SW480 (cell line): ENCODE results near the gene ID1.
"Not testable (repeated sequence)": the region's sequence is repeated elsewhere in the genome, so short reads cannot be mapped to it uniquely, and the experiment has no call there.

Source experiments
- DNase-seq: peaks from one replicate; pipeline ENCODE4 v3.0.0-alpha.2; 2016; ENCODE audit warnings: low spot score

Gene ID1

DNA sequence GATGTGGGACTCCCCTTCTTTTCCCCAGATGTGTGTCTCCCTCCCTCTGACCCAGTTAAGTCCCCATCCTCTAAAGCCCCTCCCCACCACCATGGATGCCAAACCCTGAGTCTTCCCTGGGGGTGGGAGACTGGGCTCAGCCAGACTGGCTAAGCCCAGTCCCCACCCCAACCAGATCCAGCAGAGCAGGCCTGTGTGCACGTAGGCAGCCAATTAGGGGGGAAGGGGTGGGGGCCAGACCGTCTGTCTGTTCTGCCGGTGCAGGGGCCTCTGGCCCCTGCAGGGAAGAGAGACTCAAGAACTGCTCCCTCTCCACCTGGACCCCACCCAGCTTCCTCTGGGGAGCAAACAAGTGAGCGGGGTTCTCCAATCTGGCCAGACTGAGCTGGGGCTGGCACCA is 33.2 kb downstream of the ID1 start:
- DNase-seq, result no peak

DNA sequence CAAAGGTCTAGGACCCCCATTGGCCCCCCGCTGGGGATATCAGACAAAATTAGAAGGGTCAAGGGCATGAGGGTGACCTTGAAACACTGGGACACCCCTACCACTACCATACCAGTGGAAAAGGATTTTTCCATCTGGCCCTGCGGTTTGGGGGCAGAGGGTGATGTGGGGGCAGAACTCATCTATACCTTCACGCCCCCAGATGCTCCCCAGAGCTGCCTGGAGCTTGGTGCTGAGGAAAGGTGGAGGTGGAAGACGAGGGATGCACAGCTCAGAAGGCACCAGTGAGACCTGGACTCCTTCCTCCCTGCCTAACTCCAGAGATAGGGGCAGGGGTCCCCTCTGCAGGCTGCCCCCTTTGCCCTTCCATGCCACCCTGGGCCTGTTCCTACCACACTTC is 33.7 kb downstream of the ID1 start:
- DNase-seq, result no peak

DNA sequence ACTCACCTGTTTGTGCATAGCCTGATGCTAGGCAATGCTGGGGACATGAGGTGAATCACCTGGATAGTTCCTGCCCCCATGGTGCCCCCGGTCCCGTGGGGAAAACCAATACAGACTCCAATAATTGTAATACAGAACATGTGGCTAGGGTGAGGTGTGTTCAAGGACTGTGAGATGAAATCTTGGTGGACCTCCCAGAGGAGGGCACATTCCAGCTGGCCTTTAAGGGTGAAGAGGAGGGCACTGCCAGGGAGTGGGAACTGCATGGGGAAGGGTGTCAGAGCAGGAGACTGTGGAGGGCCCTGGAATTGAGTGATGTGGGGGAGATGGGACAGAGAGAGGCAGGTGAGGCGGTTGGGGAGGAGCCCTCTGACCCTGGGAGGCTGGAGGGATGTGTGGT is 35.2 kb downstream of the ID1 start:
- DNase-seq, result no peak

DNA sequence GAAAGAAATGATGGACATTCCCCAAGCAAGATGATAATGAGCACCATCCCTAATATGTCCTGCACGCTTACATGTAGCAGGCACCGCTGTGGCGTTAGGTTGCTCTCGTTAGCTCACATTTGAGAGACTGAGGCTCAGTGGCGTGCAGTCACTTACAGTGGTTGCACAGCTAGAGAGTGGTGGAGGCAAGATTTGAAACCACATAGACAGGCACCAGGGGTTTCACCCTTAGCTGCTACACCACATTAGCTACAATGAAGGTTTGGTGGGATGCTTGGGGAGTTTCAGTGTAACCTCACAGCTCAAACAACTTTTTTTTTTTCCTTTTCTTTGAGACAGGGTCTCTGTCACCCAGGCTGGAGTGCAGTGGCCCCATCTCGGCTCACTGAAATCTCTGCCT is 36.3 kb downstream of the ID1 start:
- DNase-seq, result no peak

DNA sequence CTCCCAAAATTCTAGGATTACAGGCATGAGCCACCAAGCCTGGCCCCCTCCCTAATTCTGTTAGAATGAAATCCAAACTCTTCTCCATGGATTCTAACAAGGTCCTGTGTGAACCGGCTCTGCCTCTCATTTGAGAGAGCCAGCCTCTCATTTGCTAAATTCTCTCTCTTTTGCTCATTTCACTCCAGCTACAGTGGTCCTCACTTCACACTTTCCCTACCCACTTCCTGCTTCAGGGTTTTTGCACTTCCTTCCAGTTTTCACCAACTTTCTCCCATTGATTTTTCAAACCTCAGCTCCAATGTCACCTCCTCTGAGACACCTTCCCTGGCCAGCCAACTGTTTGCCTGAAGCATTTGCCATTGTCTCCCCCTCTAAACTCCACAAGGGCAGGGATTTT is 37.7 kb downstream of the ID1 start:
- no peak for DNase-seq

DNA sequence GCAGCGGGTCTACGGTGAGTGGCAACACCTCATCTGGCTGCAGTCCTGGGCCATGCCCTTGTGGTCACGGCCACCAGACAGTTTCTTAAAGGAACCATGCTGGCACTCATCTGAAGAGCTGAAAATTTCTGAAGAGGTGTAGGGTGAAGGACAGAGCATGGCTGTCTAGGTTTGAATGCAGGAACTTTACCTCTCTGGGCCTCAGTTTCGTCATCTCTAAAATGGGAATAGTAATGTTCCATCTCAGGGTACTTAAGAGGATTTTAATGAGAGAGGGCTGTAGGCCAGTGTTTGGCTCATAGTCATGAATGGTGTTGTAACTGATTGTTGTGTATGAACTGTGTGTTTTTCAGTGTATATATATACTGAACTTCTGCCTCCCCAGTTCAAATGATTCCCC is 38.4 kb downstream of the ID1 start:
- DNase-seq, result no peak

DNA sequence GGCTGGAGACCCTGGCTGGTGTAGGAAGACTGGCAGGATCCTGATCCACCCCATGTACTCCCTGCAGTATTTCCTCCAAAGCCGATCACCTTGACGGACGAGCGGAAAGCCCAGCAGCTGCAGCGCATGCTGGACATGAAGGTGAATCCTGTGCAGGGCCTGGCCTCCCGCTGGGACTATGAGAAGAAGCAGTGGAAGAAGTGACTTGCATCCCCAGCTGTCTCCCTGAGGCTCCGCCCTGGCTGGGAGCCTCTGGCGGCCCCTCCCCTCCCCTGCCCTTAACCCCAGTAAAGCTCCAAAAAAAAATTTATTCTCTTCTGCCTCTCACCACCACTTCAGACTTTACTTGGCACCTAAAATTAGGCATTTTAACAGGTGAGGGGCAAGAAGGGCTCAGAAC is 39.6 kb downstream of the ID1 start:
- no peak for DNase-seq

DNA sequence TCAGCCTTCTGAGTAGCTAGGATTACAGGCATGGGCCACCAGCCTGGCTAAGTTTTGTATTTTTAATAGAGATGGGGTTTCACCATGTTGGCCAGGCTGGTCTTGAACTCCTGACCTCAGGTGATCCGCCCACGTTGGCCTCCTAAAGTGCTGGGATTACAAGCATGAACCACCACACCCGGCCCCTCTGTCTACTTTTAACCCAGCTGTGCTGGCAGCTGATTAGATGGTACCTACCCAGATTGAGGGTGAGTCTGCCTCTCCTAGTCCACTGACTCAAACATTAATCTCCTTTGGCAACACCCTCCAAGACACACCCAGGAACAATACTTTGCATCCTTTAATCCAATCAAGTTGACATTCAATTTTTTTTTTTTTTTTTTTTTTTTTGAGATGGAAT is 43.0 kb downstream of the ID1 start:
- not testable (repeated sequence) for DNase-seq

DNA sequence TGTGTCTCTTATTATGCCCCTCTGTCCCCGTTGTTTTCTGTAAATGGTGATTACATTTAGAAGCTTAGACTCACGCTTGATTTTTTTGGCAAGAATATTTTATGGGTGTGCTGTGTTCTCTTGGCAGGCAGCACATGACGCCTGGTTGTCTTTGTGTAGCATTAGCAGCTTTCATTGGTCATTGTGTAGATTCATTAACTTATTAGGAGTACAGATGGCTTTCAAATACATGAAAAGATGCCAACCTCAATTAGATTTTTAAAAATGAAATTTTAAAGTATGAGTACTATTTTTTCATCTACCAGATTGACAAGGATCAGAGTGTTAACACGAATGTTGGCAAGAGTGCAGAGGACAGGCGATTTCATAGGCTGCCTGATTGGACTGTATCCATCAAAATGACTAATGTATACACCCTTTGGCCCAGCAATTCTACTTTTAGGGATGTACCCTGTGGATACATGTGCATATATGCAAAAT is 47.9 kb downstream of the ID1 start:
- no peak for DNase-seq

DNA sequence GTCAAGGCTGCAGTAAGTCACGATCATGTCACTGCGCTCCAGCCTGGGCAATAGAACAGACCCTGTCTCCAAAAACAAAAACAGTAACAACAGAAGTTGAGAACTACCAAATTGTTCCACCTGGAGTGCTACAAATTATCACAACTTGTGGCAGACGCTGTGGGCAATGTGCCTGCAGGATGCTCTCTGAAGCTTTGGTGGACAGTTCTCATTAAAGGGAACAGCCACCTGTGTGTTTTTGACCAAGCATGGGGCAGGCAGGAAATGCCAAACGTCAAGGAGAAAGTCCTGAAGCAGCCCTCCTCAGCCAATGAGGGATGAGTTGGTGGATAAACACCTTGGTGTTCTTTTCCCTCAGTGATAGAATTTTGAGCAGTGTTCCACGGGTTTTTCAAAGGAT is 48.5 kb downstream of the ID1 start:
- DNase-seq, result no peak

DNA sequence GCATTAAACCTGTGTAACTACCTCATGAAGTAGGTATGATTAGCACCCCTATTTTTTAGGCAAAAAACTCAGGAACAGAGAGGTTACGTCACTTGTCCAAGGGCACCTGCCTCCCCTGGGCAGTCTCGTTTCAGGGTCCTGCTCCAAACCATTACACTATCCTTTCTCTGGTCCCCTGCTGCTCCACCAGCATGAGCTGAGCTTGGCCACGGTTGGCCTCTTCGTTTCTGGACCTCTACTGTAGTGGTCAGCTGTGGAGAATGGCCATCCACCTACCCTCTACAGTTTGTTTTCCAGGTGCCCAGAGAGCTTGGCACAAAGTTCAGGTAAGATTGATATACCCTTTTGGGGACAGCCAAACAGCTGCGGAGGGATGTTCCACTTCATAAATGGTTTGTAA is 49.4 kb downstream of the ID1 start:
- no peak for DNase-seq
